HL-60 (cell line): Measurements from ENCODE around the gene NET1.

Experiments used
- GABPA ChIP-seq: IDR thresholded peaks from 2 replicates; pipeline ENCODE4 v1.6.1; 2012; ENCODE audit warnings: low read depth
- POLR2AphosphoS5 ChIP-seq: IDR thresholded peaks from 2 replicates; pipeline ENCODE4 v1.6.1; 2012; ENCODE audit warnings: low read depth
- SPI1 ChIP-seq: IDR thresholded peaks from 2 replicates; pipeline ENCODE4 v1.6.1; 2012; ENCODE audit warnings: low read depth, mild to moderate bottlenecking, borderline replicate concordance
- TF ChIP-seq, protein P1 (sequence below): IDR thresholded peaks from one replicate; pipeline ENCODE4 v1.5.1; 2011; ENCODE audit warnings: low read length, control low read depth, inconsistent platforms; ENCODE audit not compliant: insufficient read depth

DNA sequence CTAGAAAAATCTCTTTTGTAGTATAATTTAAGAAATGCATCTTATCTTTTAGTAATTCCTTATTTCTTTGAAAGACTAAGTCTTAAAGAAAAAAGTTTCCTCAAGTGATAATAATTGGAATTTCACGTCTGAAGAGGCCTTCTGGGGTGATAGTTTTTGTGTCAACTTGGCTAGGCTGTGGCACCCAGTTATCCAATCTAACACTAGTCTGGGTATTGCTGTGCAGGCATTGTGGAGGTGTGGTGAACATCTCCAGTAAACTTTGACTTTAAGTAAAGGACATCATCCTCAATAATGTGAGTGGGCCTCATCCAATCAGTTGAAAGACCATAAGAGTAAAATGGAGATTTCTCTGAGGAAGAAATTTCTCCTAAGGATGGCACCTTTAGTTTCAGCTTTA, 5.4 kb upstream of the NET1 start:
- TF ChIP-seq, protein P1, sequence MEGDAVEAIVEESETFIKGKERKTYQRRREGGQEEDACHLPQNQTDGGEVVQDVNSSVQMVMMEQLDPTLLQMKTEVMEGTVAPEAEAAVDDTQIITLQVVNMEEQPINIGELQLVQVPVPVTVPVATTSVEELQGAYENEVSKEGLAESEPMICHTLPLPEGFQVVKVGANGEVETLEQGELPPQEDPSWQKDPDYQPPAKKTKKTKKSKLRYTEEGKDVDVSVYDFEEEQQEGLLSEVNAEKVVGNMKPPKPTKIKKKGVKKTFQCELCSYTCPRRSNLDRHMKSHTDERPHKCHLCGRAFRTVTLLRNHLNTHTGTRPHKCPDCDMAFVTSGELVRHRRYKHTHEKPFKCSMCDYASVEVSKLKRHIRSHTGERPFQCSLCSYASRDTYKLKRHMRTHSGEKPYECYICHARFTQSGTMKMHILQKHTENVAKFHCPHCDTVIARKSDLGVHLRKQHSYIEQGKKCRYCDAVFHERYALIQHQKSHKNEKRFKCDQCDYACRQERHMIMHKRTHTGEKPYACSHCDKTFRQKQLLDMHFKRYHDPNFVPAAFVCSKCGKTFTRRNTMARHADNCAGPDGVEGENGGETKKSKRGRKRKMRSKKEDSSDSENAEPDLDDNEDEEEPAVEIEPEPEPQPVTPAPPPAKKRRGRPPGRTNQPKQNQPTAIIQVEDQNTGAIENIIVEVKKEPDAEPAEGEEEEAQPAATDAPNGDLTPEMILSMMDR = no peak
- TF ChIP-seq SPI1 = no peak
- TF ChIP-seq POLR2AphosphoS5 = no peak
- no peak for TF ChIP-seq GABPA
